Liver (tissue), 3 donors: ENCODE data around the gene AKR1A1.

Experiments used
- CTCF ChIP-seq: fragments of 150-350 bp; IDR thresholded peaks from 2 replicates; pipeline ENCODE4 v1.5.1; 2017; ENCODE audit warnings: improper control_type of control experiment, low read depth, low read length; ENCODE audit not compliant: missing input control
- EGR1 ChIP-seq, 2 donors: IDR thresholded peaks; 2 replicates each; pipeline ENCODE4 v1.6.1; 2016 to 2018; ENCODE audit warnings: antibody characterized with exemption in 2 of 2, low read depth in 2 of 2
- FOXA2 ChIP-seq: IDR thresholded peaks from 2 replicates; pipeline ENCODE4 v1.6.1; 2016; ENCODE audit warnings: antibody characterized with exemption
- MAX ChIP-seq: IDR thresholded peaks from 2 replicates; pipeline ENCODE4 v1.6.1; 2016; ENCODE audit warnings: antibody characterized with exemption
- donor health status: healthy.
- donor health status: healthy.

- TF ChIP-seq CTCF (no peak), EGR1 (IDR thresholded peaks at IDR 0.05; ENCODE audit: low read depth in 2 of 2) (no peak), FOXA2 (no peak), MAX (no peak)
These were observed 39.2 kb downstream of the AKR1A1 start for GRCh38 chr1:45589861-45590260.
